ENCODE data around the gene KCNK6.

- TF ChIP-seq, protein P1, sequence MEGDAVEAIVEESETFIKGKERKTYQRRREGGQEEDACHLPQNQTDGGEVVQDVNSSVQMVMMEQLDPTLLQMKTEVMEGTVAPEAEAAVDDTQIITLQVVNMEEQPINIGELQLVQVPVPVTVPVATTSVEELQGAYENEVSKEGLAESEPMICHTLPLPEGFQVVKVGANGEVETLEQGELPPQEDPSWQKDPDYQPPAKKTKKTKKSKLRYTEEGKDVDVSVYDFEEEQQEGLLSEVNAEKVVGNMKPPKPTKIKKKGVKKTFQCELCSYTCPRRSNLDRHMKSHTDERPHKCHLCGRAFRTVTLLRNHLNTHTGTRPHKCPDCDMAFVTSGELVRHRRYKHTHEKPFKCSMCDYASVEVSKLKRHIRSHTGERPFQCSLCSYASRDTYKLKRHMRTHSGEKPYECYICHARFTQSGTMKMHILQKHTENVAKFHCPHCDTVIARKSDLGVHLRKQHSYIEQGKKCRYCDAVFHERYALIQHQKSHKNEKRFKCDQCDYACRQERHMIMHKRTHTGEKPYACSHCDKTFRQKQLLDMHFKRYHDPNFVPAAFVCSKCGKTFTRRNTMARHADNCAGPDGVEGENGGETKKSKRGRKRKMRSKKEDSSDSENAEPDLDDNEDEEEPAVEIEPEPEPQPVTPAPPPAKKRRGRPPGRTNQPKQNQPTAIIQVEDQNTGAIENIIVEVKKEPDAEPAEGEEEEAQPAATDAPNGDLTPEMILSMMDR (IDR thresholded peaks at IDR 0.05), result no peak
- TF ChIP-seq EZH2 (IDR thresholded peaks at IDR 0.05; ENCODE audit: borderline replicate concordance, insufficient read depth, low read depth, low read length, poor library complexity, severe bottlenecking), result no peak
Observed at GRCh38 chr19:38281811-38282566, 37.7 kb upstream of the KCNK6 start.
